OCI-LY1 (cell line): ENCODE measurements around the gene RAET1G.

Experiments used
- EZH2 ChIP-seq: fragments of 200-600 bp; sonication (generic), shearing (Covaris generic); IDR thresholded peaks from 2 replicates; pipeline ENCODE4 v1.8.0; 2017; ENCODE audit warnings: borderline replicate concordance, mixed run types, mild to moderate bottlenecking, antibody characterized with exemption, low read length, moderate library complexity, mixed read lengths
- TF ChIP-seq, protein P1 (sequence below): fragments of 200-600 bp; sonication (generic), shearing (Covaris generic); IDR thresholded peaks from 2 replicates; pipeline ENCODE4 v1.5.1; 2017; ENCODE audit warnings: mild to moderate bottlenecking, antibody characterized with exemption, low read length, moderate library complexity, mixed read lengths

GRCh38 chr6:149904661-149905370 is 18.1 kb downstream of the RAET1G start:
- TF ChIP-seq, protein P1, sequence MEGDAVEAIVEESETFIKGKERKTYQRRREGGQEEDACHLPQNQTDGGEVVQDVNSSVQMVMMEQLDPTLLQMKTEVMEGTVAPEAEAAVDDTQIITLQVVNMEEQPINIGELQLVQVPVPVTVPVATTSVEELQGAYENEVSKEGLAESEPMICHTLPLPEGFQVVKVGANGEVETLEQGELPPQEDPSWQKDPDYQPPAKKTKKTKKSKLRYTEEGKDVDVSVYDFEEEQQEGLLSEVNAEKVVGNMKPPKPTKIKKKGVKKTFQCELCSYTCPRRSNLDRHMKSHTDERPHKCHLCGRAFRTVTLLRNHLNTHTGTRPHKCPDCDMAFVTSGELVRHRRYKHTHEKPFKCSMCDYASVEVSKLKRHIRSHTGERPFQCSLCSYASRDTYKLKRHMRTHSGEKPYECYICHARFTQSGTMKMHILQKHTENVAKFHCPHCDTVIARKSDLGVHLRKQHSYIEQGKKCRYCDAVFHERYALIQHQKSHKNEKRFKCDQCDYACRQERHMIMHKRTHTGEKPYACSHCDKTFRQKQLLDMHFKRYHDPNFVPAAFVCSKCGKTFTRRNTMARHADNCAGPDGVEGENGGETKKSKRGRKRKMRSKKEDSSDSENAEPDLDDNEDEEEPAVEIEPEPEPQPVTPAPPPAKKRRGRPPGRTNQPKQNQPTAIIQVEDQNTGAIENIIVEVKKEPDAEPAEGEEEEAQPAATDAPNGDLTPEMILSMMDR: no peak
- no peak for TF ChIP-seq EZH2
